RKO (cell line): ENCODE data around the gene USH2A.

Experiments used
- DNase-seq: peaks from one replicate; pipeline ENCODE4 v3.0.0-alpha.2; 2016; ENCODE audit warnings: low spot score

Gene USH2A

DNA sequence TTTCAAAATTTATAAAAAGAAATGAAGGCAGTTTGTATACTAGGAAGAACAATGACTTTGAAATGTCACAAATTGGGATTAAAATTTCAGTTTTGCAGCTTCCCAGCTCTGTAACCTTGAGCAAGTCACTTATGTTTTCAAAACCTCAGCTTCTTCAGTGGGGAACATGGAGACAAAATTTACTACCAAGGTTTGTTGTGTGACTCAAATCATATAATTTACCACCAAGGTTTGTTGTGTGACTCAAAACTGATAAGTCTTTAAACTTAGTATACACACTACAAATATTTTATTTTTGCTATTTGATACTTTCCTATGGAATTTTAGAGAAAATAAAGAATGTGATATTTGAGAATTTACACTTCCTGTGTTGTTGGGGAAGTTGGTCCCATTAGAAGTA is 636.3 kb downstream of the USH2A start:
- no peak for DNase-seq

GRCh38 chr1:215780641-215781040 is 642.6 kb downstream of the USH2A start:
- DNase-seq = no peak

- no peak for DNase-seq
These were observed 643.1 kb downstream of the USH2A start for GRCh38 chr1:215780139-215780538.

GRCh38 chr1:215779729-215780128 is 643.5 kb downstream of the USH2A start:
- DNase-seq = no peak

DNA sequence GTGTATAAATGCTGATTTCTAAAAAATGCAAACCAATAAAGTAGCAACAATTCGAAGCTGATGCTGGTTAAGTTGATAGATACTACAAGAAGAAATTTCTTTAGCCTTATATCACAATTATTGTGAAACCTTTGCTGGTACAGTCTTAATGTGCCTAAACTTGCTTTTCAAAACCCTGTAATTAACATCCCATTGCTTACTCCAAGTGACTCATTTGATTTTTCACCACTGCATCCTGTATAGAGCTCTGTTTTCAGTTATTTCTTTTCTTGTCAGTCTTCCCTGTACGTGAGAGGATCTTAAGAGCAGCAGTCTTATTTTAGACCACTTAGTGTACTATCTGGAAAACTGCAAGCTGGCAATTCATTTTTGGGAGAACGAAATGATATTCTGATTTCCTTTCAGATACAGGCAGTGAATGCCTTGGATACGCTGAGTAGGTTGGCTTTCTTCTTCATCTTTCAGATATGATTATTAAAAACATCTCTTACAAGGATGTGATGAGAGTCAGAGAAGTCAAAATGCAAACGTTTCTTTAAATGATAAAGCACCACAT is 645.8 kb downstream of the USH2A start:
- DNase-seq = no peak

- no peak for DNase-seq
These were observed 646.9 kb downstream of the USH2A start for GRCh38 chr1:215776336-215776735.

DNA sequence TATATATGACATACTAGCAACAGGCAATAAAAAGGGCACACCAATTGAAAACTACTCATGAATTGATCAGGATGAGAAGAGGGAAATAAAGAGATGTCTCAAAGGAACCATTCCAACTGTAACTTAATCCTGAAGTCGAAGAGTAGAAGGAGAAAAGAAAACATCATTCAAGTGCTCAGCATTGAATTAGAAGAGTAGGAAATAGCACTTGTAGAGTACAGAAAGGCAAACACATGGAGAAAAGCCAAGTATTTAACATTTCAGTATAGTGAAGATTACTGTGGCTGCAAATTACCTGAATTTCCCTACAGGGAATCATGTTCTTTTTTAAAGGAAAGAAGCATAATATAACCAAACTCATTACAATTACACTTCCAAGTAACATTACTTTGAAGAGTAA is 651.1 kb downstream of the USH2A start:
- DNase-seq = no peak

DNA sequence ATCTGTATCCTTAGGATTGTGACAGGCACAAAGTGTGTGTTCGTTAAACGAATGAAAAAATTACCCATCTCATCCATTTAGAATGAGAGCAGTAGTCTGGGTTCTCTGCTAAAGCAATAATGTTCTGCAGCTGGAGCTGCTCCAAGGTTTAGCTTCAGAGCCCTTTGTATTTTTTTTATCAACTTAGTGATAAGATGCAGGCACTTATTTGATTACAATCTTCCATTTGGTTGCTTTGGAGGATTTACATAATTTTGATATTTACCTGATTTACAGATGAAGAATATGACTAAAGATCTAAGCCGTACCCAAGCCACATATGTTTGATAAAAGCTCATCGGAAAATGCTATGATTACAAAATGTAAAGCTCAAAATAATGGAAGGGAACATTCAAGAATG is 654.9 kb downstream of the USH2A start:
- no peak for DNase-seq

- DNase-seq = no peak
These were observed 655.5 kb downstream of the USH2A start for GRCh38 chr1:215767761-215768160.

GRCh38 chr1:215766521-215766920 is 656.7 kb downstream of the USH2A start:
- DNase-seq = no peak

GRCh38 chr1:215765833-215766232 is 657.4 kb downstream of the USH2A start:
- DNase-seq = no peak

GRCh38 chr1:215761446-215761845 is 661.8 kb downstream of the USH2A start:
- no peak for DNase-seq

- DNase-seq = no peak
These were observed 669.1 kb downstream of the USH2A start for GRCh38 chr1:215754112-215754511.

GRCh38 chr1:215749414-215749813 is 673.8 kb downstream of the USH2A start:
- DNase-seq = peak; percentile 56

DNA sequence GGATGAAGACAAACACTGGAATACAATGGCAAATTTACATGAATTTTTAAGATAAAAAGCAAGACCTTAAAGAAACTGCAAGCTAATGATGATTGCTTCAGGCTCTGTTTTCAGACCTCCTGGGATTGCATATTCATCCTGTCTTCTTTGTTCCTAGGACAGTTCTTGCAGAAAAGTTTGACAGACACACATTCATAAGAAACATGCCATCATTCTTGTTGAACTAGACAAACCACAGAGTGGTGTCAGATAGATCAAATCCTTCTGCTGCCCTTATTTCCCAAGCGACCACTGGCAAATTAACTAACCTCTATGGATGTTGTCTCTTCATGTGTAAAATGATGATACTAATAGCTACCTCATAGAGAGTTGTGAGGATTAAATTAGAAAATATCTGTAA is 674.8 kb downstream of the USH2A start:
- DNase-seq = no peak

DNA sequence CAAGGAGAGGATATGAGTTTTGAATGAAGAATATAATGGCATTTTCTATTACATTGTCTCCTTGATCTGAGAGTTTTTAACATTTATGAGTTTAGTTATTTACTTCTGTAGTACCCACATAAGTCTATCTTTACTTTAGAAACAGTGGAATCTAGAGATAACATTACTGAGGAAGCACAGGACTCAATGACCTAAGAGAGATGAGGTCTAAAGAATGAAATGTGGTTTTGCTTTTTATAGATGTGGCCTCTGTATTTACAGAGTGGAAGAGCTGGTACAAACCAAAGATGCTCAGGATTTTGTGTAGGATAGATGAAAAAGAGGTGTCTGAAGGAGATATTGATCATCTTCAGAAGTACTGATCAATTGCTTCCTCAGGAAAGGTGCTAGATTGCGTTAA is 678.8 kb downstream of the USH2A start:
- no peak for DNase-seq

- no peak for DNase-seq
These were observed 684.2 kb downstream of the USH2A start for GRCh38 chr1:215739025-215739424.

- no peak for DNase-seq
These were observed 691.5 kb downstream of the USH2A start for GRCh38 chr1:215731699-215732098.

- DNase-seq = no peak
These were observed 692.6 kb downstream of the USH2A start for GRCh38 chr1:215730600-215730999.

- no peak for DNase-seq
These were observed 695.1 kb downstream of the USH2A start for GRCh38 chr1:215728169-215728568.

DNA sequence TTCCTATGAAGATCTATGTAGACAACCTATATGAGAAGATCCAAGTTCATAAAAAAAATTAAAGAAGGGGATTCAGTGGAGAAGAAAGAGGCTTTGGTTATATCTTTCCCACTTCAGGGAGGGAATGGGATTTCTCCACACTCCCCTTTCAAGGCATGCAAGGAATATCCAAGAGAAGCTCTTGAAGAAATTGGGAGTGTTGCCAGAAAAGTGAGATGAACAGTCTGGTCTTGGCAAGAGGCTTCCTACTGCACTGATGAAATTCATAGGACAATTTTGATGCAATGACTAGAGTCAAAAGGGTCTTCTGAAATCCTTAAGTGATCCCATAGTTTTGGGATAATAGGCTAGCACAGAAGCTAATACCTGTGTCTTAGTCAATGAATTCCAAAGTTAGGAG is 703.1 kb downstream of the USH2A start:
- DNase-seq = no peak

DNA sequence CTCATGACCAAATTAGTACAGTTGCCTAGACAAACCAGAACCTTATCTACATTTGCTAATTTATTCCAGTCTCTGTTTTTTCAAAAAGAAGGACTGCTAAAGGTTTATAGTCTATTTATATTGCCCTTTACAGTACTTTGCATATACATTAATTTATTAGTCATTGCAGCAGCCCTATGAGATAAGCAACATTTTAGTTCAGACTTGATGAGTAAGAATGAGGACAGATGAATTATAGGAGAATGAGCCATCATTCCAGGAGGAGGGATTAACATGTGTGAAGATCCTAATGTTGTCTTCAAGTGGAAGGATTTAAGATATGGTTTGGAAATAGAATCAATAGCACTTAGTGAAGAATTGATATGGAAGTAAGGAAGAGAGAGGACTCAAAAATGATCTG is 703.7 kb downstream of the USH2A start:
- peak; percentile 43 for DNase-seq

- no peak for DNase-seq
These were observed 704.5 kb downstream of the USH2A start for GRCh38 chr1:215718575-215719287.
